NCI-H2171 (cell line): ENCODE measurements around the gene TRAK2.
"Not testable (repeated sequence)": the region's sequence is repeated elsewhere in the genome, so short reads cannot be mapped to it uniquely, and the experiment has no call there.

Source experiments
- DNase-seq: peaks from one replicate; lab custom pipeline; 2025; lab: John Stamatoyannopoulos, UW

Gene TRAK2, protein sequence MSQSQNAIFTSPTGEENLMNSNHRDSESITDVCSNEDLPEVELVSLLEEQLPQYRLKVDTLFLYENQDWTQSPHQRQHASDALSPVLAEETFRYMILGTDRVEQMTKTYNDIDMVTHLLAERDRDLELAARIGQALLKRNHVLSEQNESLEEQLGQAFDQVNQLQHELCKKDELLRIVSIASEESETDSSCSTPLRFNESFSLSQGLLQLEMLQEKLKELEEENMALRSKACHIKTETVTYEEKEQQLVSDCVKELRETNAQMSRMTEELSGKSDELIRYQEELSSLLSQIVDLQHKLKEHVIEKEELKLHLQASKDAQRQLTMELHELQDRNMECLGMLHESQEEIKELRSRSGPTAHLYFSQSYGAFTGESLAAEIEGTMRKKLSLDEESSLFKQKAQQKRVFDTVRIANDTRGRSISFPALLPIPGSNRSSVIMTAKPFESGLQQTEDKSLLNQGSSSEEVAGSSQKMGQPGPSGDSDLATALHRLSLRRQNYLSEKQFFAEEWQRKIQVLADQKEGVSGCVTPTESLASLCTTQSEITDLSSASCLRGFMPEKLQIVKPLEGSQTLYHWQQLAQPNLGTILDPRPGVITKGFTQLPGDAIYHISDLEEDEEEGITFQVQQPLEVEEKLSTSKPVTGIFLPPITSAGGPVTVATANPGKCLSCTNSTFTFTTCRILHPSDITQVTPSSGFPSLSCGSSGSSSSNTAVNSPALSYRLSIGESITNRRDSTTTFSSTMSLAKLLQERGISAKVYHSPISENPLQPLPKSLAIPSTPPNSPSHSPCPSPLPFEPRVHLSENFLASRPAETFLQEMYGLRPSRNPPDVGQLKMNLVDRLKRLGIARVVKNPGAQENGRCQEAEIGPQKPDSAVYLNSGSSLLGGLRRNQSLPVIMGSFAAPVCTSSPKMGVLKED

DNA sequence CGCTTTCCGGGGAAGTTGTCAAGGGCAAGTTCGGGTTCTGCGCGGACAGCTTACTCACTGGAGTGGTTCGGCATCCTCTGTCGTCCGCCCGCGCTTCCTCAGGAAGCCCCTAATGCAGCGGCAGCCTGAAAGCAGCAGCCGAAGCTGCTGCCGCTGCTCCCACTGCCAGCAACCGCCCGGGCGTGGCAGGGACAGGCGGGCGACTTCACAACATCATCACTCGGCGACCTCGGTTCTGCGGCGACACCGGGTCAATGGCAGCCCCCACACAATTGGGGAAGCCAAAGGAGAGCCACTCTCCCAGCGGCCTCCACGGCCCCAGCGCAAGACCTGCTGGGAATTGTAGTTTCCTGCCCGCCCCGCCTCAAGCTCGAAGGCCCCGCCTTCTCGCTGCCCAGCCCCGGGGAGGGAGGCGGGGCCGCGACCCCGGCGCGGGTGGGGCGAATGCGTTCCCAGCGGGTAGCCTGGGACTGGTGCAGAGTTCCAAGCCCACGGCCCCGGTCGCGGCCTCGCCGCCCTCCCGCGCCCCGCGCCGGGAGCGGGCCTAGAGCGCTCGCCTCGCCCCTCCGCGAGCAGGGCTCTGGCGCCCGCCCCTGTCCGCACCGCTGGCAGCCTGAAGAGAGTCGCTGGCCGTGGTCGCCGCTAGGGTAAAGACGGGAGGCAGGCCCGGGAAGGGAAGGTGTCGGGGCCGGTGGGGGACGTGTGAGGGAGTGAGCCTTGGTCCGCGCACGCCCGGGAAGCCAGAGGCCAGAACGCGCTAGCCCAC, at the start of gene TRAK2, which contains the start of gene STRADB:
Gene TRAK2, minus strand, starts transcription at position 167 of the 766 bp plus-strand sequence. CDS start 30,951 bp downstream, outside the sequence.
Gene STRADB, plus strand, starts transcription at position 449 of the 766 bp plus-strand sequence. CDS start 3,101 bp downstream, outside the sequence.
- DNase-seq = peak; percentile 93

DNA sequence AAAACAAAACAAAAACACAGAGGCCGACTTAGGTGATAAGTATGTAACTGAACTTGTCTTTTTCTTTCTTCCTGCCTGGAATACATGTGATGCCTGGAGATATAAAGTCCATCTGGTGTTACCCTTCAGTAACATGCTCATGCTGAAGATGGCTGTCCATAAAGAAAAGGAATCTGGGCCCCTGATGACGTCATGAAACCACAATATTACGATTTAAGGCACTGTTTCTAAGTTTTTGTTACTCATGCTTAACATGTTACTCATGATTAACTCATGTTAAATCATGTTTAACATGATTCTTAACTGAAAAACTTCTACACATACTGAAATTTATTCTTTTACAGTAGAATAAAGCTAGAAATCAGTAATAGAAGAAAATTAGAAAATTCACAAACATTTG, 49.3 kb upstream of the TRAK2 start:
- DNase-seq = no peak

DNA sequence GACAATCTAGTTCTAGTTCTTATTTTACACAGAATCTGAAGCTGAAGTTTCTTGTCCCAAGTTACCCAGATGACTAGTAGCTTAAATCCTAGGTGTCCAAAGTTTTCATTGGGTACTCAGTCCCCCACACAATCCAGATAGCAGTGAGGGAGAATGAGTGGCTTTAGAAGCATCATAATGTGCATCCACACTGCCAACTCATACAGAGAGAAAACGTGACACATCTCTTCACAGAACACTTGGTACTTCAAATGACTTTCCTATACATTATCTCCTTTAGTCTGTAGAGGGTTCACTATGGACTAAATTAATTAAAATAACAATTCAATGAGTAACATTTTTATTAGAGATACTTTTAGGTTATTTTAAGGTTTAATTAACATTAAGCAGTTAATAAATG, 45.5 kb upstream of the TRAK2 start:
- DNase-seq = no peak

DNA sequence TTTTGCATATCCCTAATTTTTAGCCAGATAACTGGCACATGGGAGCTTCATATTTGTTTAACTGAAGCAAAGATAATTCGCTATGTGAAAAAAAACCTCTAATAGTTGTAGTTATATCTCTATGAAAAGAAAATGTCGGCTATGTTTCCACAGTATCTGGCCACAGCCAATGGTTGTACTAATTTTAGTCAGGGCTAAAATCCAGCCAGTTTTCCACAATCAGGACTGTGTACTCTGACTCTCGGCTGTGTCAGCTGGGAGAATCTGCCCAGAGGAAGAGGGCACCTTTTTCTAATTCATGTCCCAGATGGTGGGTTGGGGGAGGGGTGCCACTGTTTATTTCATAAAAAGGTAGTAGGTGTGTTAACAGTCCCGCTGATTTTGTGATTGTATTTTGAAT, 39.0 kb upstream of the TRAK2 start:
- no peak for DNase-seq

DNA sequence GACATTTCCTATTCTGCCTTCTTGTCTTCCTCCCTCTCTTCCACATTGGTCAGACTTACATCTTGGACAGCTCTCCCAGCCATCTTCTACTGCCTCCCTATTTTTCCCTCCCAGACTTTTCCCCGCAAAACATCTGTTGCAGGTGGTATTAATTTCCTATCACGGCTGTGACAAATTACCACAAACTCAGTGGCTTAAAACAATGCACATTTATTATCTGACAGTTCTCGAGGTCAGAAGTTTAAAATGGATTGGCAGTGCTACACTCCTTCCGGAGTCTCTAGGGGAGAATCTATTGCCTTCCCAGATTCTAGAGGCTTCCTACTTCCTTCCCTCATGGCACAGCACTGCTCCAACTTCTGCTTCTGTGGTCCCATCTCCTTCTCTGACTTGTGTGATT, 33.5 kb upstream of the TRAK2 start:
- DNase-seq = no peak

DNA sequence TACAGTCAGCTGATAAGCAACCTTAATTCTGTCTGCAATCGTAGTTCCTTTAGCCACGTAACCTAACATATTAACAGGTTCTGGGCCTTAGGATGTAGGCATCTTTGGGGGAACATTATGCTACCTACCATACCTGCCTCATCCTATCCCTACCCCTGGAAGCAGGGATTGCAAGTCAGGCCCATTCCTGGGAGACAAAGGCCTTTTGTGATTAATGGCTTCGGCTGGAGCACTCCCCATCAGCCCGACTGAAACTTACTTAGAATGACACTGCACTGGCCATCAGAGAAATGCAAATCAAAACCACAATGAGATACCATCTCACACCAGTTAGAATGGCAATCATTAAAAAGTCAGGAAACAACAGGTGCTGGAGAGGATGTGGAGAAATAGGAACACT, 32.5 kb upstream of the TRAK2 start:
- not testable (repeated sequence) for DNase-seq

DNA sequence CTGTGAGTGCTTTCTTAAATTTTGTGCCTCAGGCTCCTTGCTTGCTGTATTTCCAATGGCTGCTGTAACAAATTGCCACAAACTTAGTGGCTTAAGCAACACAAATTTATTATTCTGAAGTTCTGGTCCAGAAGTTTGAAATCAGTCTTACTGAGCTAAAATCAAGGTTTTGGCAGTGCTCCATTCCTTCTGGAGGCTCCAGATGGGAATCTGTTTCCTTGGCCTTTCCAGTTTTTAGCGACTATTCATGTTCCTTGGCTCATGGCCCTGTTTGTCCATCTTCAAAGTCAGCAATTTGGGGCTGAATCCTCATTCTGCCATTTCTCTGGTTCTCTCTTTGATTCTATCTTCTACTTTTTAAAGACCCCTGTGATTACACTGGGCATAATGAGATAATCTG, 32.1 kb upstream of the TRAK2 start:
- DNase-seq = no peak

DNA sequence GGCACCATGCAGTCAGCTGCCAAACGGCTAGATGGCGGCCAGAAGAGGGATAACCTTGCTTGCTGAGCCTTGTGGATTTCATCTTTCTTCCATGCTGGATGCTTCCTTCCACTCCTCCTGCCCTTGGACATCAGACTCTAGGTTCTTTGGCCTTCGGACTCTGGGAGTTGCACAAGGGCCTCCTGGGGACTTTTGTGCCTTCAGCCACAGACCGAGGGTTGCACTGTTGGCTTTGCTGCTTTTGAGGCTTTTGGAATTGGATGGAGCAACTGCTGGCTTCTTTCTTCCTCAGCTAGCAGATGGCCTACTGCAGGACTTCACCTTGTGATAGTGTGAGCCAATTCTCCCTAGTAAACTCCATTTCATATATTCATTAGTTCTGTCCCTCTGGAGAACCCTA, 31.3 kb upstream of the TRAK2 start:
- DNase-seq = no peak

DNA sequence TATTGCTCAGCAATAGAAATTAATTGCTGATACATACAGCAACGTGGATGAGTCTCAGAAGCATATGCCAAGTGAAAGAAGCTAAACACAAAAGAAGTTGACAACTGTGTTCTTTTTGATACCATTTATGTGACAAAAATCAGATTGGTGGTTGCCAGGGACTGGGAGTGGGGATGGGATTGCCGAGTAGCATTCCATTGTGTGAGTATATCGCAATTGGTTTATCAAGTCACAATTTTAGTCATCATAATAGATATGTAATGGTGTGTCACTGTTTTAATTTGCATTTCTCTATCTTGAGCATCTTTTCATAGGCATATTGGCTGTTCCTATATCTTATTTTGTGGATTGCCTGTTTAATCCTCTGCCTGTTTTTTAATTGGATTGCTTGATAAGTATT, 21.2 kb upstream of the TRAK2 start:
- no peak for DNase-seq

DNA sequence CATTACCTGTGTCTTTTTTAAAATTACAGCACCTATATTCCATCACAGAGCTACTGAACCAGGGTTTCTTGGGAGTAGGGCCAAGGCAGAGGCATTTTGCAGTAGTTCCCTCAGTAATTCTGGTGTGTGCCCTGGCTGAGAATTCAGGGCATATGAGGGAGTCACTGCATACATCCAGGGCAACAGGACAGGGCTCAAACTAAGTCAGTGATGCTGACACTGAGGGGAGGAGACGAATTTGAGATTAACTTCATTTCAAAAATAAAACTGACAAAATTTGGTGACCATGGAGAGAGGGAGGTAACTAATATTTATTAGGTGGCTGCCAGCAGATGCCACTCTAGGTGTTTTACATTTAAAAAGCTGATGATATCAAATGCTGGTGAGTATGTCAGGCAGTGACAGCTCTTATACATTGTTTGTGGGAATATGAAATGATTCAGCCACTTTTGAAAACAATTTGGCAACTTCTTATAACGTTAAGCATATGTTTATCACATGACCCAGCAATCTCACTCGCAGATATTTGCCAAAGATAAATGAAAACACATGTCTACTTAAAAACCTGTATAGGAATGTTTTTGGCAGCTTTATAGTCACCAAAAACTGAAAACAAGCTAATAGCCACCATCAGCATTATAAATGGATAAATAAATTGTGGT, 20.6 kb upstream of the TRAK2 start:
- DNase-seq = no peak

DNA sequence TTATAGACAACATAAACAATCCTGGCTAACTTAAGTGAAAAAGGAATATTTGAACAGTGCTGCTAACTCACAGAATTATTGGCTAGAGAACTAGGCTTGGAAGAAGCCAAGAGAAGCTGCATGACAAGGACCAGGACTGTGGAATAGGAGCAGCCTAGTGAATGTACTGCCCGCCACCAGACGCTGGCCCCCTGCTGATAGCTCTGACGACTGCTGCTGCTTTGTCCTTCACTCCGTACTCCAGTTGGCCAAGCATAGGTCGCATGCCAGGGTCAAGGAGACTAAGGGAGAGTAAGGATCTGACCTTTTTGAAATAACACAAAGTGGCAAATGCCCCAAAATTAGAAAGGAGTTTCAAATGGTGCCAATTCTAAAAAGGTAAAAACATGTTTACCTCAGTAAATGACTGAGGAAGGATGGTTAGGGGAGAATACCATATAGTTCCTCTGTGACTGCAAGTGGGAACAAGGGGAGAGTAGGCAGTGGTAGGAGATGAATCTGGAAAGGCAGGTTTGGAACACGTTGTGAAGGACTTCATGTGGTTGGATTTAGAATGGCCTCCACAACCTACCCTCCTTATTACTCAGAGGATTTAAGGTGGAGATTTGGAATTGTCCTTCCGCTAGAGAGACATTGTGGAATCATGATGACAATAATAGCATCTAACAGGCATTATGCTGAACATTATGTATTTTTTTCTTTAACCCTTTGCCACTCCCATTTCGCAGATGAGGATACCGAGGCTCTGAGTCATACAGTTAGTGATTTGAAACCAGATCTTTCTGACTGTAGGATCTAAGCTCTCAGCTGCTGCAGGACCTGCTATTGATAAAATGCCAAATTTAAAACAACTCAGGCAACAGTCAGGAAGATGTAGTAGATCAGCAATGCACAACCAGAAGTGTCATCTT, 19.8 kb upstream of the TRAK2 start:
- DNase-seq = no peak

DNA sequence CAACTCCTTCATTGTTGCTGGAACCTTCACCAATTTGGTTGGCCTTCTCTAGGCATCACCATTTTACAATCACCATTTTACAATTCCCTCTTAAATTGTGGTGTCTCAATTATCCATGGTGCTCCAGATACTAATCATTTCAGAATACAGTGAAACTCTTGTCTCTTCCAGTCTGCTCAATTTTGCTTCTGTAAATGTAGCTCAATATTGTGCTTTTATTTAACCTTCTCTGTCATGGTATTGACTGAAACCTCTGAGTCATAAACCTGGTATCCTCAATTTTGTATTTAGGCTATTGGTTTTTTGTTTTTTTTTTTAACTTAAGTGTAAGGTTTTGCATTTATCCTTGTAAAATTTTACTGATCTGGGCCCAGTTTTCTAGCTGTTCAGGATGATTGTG, 16.4 kb upstream of the TRAK2 start:
- DNase-seq = no peak

DNA sequence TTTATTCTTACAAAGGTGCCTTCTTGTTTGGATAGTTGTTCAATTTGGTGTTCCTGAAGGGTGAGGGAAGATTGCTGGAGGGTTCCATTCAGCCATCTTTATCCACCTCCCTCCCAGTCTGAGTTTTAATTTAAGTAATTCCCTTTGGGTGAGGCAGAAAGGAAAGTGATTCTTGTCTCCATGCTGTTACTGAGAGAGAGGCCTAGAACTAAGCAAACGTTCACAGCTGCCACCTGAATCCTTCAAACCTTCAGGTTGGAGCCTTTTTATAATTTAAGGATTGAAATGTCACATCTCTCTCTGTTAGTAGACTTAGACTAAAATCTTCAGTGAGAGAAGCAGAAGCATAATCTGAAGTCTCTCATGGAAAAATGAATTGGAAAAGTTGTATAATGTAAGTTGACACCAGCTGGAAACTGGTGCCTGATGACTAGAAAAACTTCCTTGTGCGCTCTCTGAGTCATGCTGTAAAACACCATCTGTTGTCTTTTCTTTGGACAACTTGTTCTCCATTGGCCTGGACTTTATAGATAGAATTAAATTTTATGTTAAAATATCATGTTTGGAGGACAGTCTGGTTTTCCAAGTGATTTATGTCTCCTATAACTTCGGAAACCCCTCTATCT, 14.9 kb upstream of the TRAK2 start:
- DNase-seq = peak; percentile 76

DNA sequence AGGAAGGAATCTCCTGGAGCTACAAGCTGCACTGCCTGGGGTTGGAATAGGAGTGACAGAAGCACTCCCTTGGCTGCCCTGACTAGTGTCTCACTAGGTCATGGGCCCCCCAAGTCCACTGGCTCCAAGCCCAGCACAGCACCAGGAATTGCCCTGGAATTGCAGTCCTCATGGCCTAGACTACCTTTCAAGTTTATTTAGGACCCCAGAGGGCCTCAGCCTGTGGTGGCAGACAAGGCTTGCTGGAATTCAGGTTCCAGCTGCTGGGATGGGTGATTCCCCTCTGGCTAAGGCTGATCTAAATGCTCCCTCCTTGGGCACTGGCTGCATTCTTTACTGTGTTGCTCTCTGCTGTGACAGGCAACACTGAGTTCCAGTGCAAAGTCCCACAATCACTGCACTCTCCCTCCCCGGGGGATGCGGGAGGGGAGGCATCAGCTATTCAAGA, 14.3 kb upstream of the TRAK2 start:
- DNase-seq = no peak

DNA sequence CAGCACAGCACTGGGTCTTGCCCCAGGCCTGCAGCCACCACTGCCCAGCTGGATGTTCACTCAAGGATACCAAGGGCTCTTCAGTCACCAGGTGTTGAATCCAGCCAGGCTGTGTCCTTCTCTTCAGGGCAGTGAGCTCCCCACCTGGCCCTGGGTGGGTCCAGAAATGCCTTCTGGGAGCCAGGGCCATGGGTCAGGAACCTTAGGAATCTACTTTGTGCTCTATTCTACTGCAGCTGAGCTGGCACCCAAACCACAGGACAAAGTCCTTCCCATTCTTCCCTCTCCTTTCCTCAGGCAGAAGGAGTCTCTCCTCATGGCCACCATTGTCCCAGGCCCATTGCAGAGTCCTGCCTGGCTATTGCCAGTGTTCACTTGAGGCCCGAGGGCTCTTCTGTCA, 13.3 kb upstream of the TRAK2 start:
- no peak for DNase-seq

DNA sequence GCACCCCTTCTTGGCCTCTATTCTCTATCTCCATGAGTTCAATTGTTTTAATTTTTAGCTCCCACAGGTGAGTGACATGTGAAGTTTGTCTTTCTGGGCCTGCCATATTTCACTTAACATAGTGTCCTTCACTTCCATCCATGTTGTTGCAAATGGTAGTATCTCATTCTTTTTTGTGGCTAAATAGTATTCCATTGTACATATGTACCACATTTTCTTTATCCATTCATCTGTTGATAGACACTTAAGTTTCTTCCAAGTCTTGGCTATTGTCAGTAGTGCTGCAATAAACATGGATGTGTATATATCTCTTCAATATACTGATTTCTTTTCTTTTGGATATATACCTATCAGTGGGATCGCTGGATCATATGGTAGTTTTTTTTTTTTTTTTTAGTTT, 9.3 kb upstream of the TRAK2 start:
- no peak for DNase-seq

DNA sequence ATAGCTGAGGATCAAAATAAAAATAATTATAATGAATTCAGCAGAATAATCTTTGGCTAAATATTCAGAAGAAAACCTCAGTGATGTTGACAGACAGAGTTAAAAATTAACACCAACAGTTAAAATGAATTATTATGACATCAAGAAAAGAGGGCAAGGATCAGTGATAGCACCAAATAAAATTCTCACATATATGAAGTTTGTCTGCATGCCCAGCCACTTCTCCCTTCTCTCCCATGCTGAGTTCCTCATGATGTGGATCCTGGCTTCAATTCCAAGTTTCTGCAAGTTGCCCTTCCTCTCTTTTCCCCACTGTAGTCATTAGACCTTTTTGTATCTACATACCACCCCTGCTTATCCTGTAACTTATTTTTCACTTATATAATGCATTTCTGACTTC, 7.1 kb upstream of the TRAK2 start:
- no peak for DNase-seq

DNA sequence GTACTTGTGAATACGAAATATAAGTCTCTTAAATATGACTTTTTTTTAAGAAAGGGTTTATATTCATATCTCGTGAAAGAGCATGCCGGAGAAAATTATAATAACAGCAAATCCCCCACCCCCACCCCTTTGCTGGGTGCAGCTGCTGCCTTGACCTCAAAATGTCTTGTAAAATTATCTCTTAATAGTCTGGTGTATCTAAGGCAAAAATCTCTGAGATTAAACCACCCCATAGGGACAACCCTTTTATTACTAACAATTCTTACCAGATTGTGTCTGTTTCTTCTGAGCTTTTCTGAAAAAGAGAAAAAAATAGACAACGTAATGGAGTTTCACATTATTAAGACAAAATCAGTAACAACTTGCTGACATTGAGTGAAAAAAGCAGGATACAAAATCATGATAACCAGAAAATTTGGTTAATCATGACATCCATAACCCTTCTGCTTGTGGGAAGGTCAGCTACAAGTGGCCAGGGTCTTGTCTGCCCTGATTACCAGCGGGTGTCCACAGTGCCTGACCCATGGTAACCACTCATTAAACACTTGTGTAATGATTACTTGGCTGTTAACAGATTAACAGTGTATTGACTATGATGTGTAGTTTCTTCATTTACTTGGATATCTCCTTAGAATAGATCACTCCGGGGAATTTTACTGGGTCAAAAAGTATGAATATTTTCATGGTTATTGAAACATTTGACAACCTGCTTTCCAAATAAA, 1.8 kb upstream of the TRAK2 start:
- no peak for DNase-seq
